ENCODE measurements around the gene VDAC2.
"Not testable (repeated sequence)": the region's sequence is repeated elsewhere in the genome, so short reads cannot be mapped to it uniquely, and the experiment has no call there.

The VDAC2 gene

GRCh38 chr10:75189266-75190096 lies 21.1 kb upstream of the VDAC2 start:
- no peak for TF ChIP-seq CTCF (IDR thresholded peaks at IDR 0.05; ENCODE audit: low read depth, low read length, missing control alignments)
- no peak for DNase-seq (ENCODE audit: low read depth)
- H3K4me3 ChIP-seq (ENCODE audit: low read depth, low read length), result no peak overlapping the region

- no peak for DNase-seq (ENCODE audit: low read depth)
- TF ChIP-seq CTCF (IDR thresholded peaks at IDR 0.05; ENCODE audit: low read depth, low read length, missing control alignments), result no peak
- H3K4me3 ChIP-seq (ENCODE audit: low read depth, low read length), result no peak overlapping the region
These were observed 18.6 kb upstream of the VDAC2 start for GRCh38 chr10:75191821-75192568.

GRCh38 chr10:75194625-75195024 lies 16.0 kb upstream of the VDAC2 start:
- not testable (repeated sequence) for DNase-seq (ENCODE audit: low read depth); H3K4me3 ChIP-seq (ENCODE audit: low read depth, low read length)

- DNase-seq (ENCODE audit: low read depth), result no peak
- H3K4me3 ChIP-seq (ENCODE audit: low read depth, low read length), result no peak overlapping the region
- no peak for TF ChIP-seq CTCF (IDR thresholded peaks at IDR 0.05; ENCODE audit: low read depth, low read length, missing control alignments)
These were observed 15.4 kb upstream of the VDAC2 start for GRCh38 chr10:75195035-75195763.

GRCh38 chr10:75197066-75197465 lies 13.5 kb upstream of the VDAC2 start:
- no peak for DNase-seq (ENCODE audit: low read depth)
- TF ChIP-seq CTCF (IDR thresholded peaks at IDR 0.05; ENCODE audit: low read depth, low read length, missing control alignments), result no peak
- H3K4me3 ChIP-seq (ENCODE audit: low read depth, low read length), result no peak overlapping the region

GRCh38 chr10:75197906-75198305 lies 12.7 kb upstream of the VDAC2 start:
- no peak for TF ChIP-seq CTCF (IDR thresholded peaks at IDR 0.05; ENCODE audit: low read depth, low read length, missing control alignments)
- no peak overlapping the region for H3K4me3 ChIP-seq (ENCODE audit: low read depth, low read length)
- no peak for DNase-seq (ENCODE audit: low read depth)

- H3K4me3 ChIP-seq (ENCODE audit: low read depth, low read length); DNase-seq (ENCODE audit: low read depth): not testable (repeated sequence)
These were observed 10.6 kb upstream of the VDAC2 start for GRCh38 chr10:75199949-75200348.
